Measurements from ENCODE around the gene SPOP.

- TF ChIP-seq CTCF (IDR thresholded peaks at IDR 0.05; ENCODE audit: insufficient read depth, low read length, poor library complexity, severe bottlenecking): no peak
- no peak for TF ChIP-seq EZH2phosphoT487 (conservative IDR thresholded peaks at IDR 0.05; ENCODE audit: low read length)
These were observed 20.1 kb upstream of the SPOP start for GRCh38 chr17:49698005-49698404.

Data from SU-DHL-6 (cell line).